Measurements from ENCODE around the gene PTPRM.

DNA sequence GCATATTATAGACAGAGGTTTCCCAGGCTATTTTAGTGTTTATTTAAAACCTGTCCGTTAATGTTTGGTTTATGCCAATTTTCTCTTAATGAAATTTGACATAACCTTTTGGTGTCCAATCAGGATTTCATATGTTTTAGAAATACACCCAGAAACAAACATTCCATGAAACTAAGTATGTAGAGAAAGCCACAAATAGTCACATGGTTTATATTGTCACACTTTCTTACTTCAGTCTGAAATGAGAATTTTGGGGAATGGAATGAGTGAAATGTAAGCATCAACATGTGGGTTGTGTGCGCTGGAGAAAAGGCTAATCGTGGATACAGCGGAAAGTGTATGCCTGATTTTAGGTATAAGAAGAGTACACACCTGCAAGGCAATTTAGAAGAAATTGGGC, 765.2 kb downstream of the PTPRM start:
- TF ChIP-seq CTCF (IDR thresholded peaks at IDR 0.05) = no peak
- no peak for TF ChIP-seq EP300 (IDR thresholded peaks at IDR 0.05)
- no peak for TF ChIP-seq POLR2A (IDR thresholded peaks at IDR 0.05)

All from gastroesophageal sphincter (tissue), 3 donors.